Activated naive CD8-positive, alpha-beta T cell treated with anti-CD3 and anti-CD28 coated beads, Interleukin-2, amount 50 U/mL, for 24 hours (primary cell): ENCODE measurements around the gene SLC6A2.

ENCODE experiments used
- ATAC-seq: fragments of 150-1000 bp; cut with Tn5 transposase; one replicate; pipeline ENCODE4 v1.10.0; 2021
- DNase-seq: peaks from one replicate; pipeline ENCODE4 v3.0.0; 2021
- H3K27ac Mint-ChIP-seq: one replicate; pipeline ENCODE4 v1.8.0; 2021; ENCODE audit warnings: mild to moderate bottlenecking, mixed read lengths
- H3K27me3 Mint-ChIP-seq: one replicate; pipeline ENCODE4 v1.8.0; 2021; ENCODE audit warnings: mixed read lengths
- H3K36me3 Mint-ChIP-seq: one replicate; pipeline ENCODE4 v1.8.0; 2021; ENCODE audit warnings: low read depth, mixed read lengths
- H3K4me1 Mint-ChIP-seq: one replicate; pipeline ENCODE4 v1.8.0; 2021; ENCODE audit warnings: mixed read lengths
- H3K4me3 Mint-ChIP-seq: one replicate; pipeline ENCODE4 v1.8.0; 2021; ENCODE audit warnings: mild to moderate bottlenecking, moderate library complexity, mixed read lengths
- H3K9me3 Mint-ChIP-seq: one replicate; pipeline ENCODE4 v1.8.0; 2021; ENCODE audit warnings: mixed read lengths

Gene SLC6A2

DNA sequence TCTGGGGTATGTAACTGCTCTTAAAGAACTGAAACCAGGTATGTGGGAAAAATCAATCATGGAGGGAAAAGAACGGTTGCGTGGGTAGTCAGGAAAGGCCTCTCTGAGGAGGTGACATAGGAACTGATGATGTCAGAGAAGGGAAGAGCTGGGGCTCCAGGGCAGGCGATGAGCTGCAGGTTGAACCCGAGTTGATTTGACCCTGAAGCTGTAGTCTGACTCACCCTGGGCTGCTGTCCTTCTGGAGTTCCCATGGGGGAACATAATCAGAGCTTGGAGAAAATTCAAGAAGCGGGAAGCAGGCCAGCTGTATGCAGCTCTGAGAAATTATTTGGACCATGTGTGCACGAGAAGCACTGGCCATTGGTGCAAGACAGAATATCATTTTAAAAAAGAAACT is 16.7 kb downstream of the SLC6A2 start:
- no peaks in the 10 kb centered on the region for H3K9me3 Mint-ChIP-seq
- H3K36me3 Mint-ChIP-seq: no peaks in the 10 kb centered on the region
- H3K4me3 Mint-ChIP-seq: no peak overlapping the region
- ATAC-seq: no peak
- peaks cover 4% of the 10 kb centered on the region for H3K27me3 Mint-ChIP-seq
- no peak for DNase-seq
- no peak overlapping the region for H3K27ac Mint-ChIP-seq
- H3K4me1 Mint-ChIP-seq: no peaks in the 10 kb centered on the region

DNA sequence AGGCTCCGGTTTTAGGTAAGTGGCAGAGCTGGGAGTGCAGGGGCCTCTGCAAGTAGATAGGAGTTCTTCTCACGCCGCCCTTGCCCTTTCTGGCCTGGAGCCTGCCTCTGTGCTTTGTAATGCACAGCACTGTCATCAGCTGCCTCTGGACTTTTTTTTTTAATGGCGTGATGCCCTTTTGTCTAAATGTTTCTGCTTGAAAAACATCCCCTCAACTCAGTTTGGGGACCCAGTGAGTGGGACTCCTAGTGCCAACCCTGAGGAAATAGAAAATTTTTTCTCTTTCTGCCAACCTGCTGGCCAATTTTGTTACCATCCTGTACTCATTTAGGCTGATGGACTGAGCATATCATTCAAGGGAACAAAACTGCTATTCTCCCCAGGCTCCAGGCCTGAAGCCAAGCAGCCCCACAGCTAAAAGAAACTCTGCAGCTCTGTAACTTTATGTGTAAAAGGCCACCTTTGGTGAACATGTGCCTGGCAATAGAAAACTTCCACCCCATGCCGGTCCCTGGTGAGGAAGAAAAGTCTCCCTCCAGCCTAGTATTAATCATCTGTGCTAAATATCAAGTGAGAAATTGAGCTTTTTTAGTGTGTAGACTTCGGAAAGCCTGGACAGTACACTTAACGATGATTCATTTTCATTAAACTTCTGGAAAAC is 22.5 kb downstream of the SLC6A2 start:
- no peak overlapping the region for H3K27ac Mint-ChIP-seq
- H3K27me3 Mint-ChIP-seq: peaks cover 4% of the 10 kb centered on the region
- H3K36me3 Mint-ChIP-seq: no peaks in the 10 kb centered on the region
- no peak overlapping the region for H3K4me3 Mint-ChIP-seq
- H3K4me1 Mint-ChIP-seq: no peaks in the 10 kb centered on the region
- DNase-seq (no peak), ATAC-seq (no peak)
- no peaks in the 10 kb centered on the region for H3K9me3 Mint-ChIP-seq

DNA sequence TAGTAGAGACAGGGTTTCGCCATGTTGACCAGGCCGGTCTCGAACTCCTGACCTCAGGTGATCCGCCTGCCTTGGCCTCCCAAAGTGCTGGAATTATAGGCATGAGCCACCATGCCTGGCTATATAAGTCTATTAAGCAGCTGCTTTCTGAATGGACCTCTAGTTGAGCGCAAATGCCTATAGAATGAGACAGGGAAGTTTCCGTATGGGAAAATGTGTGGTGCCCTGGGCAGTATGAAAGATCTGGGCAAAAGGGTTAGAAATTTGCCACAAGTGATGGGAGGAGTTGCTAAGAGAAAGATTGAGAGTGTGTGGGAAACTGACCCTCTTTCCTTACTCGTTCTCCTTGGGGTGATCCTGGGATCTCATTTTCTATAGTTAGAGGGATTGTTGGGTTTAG is 26.3 kb downstream of the SLC6A2 start:
- no peak overlapping the region for H3K4me3 Mint-ChIP-seq
- H3K27ac Mint-ChIP-seq: no peak overlapping the region
- ATAC-seq (no peak), DNase-seq (no peak)
- H3K9me3 Mint-ChIP-seq: no peaks in the 10 kb centered on the region
- no peaks in the 10 kb centered on the region for H3K27me3 Mint-ChIP-seq
- no peaks in the 10 kb centered on the region for H3K36me3 Mint-ChIP-seq
- H3K4me1 Mint-ChIP-seq: no peaks in the 10 kb centered on the region

DNA sequence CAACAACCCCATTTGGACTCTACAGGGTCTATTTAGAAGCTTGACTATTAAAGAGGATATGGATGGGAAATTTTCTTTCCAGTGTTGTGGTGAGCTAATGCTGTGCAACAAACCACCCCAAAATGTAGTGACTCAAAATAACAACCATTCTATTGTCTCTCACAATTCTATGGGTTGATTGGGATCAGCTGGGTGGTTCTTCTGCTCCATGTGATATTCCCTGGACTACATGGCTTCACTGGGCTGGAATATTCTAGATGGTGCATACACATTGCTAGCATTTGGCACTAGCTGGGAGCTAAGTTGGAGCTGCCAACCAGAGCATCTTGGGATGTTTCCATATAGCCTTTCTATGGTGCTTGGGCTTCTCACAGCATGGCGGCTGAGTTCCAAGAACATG is 30.2 kb downstream of the SLC6A2 start:
- DNase-seq (no peak), ATAC-seq (no peak)
- Mint-ChIP-seq H3K4me1 (no peaks in the 10 kb centered on the region), H3K36me3 (no peaks in the 10 kb centered on the region), H3K27me3 (peaks cover 2% of the 10 kb centered on the region), H3K4me3 (no peak overlapping the region), H3K9me3 (no peaks in the 10 kb centered on the region), H3K27ac (no peak overlapping the region)

DNA sequence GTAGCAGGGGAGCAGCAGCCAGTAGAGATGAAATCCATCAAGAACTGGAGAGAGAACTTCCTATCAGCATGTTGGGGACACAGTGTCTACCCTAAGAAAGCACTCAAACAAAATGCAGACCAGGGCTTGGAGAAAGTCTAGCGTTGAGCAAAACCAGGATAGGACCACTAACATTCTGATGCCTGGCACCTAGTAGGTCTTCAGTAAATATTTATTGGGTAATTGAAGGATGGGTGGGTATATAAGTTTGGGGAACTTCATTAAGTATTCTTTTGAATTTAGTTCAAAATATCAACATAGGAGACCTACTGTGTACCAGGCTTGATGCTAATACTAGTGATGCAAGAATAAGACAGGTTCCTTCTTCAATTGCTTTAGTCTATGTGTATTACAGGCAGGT is 30.9 kb downstream of the SLC6A2 start:
- H3K4me3 Mint-ChIP-seq: no peak overlapping the region
- ATAC-seq: no peak
- H3K9me3 Mint-ChIP-seq: no peaks in the 10 kb centered on the region
- no peaks in the 10 kb centered on the region for H3K36me3 Mint-ChIP-seq
- peaks cover 2% of the 10 kb centered on the region for H3K27me3 Mint-ChIP-seq
- no peak overlapping the region for H3K27ac Mint-ChIP-seq
- H3K4me1 Mint-ChIP-seq: no peaks in the 10 kb centered on the region
- DNase-seq: no peak

DNA sequence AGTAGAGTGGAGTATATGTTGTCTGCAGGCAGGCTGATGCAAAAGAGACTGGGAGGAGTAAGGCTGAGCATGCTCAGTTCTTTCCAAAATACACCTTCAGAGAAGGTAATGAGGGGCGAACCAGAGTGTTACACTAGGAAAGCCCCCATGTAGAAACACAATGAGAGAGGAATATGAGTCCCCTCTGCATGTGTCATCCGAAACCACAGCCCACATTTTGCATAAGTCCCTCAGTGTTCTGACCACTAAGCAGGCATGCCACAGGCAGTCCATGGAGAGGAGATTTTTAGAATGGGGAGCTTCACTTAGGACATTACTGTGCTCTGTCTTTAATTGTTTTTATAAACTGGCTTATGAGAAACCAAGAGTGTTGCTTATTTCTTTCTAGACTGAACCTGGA is 32.0 kb downstream of the SLC6A2 start:
- no peak for ATAC-seq
- H3K4me1 Mint-ChIP-seq: no peaks in the 10 kb centered on the region
- no peak overlapping the region for H3K4me3 Mint-ChIP-seq
- peaks cover 2% of the 10 kb centered on the region for H3K27me3 Mint-ChIP-seq
- H3K36me3 Mint-ChIP-seq: no peaks in the 10 kb centered on the region
- no peak overlapping the region for H3K27ac Mint-ChIP-seq
- DNase-seq: no peak
- no peaks in the 10 kb centered on the region for H3K9me3 Mint-ChIP-seq

DNA sequence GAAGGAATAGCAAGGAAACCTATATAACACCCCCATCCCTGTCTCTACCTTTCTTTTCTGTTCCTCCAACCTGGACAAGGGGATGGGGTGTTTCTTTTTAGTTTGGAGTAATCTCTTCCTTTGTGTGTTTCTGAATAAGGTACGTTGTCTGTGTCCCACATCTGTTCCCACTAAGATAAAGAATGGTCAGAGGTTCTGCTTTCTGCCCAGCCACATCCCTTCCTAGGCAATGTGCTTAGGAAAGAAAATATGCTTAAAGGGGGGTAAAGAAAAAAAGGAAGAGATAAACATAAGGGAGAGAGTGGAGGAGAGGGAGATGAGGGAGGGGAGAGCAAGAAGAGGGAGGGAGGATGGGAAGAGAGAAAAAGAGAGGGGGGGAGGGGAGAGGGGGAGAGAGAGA is 35.1 kb downstream of the SLC6A2 start:
- ATAC-seq: no peak
- H3K27me3 Mint-ChIP-seq: peaks cover 2% of the 10 kb centered on the region
- no peak overlapping the region for H3K4me3 Mint-ChIP-seq
- H3K9me3 Mint-ChIP-seq: no peaks in the 10 kb centered on the region
- H3K27ac Mint-ChIP-seq: no peak overlapping the region
- H3K36me3 Mint-ChIP-seq: no peaks in the 10 kb centered on the region
- no peaks in the 10 kb centered on the region for H3K4me1 Mint-ChIP-seq
- DNase-seq: no peak

DNA sequence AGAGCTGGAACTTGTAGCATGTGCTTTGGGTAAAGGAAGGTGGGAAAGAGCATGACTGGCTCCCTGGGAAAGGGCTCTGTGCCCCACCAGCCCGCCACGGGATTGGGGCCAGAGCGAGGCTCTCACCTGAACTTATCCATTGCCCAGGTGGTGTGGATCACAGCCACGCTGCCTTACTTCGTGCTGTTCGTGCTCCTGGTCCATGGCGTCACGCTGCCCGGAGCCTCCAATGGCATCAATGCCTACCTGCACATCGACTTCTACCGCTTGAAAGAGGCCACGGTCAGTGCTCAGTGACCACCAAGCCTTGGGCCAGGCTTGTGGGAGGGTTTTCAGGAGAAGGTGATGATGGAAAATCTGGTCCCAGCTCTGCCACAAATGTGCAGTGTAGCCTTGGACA is 36.0 kb downstream of the SLC6A2 start:
- H3K9me3 Mint-ChIP-seq: no peaks in the 10 kb centered on the region
- no peak overlapping the region for H3K4me3 Mint-ChIP-seq
- H3K27ac Mint-ChIP-seq: no peak overlapping the region
- H3K27me3 Mint-ChIP-seq: peaks cover 2% of the 10 kb centered on the region
- ATAC-seq (no peak), DNase-seq (no peak)
- H3K4me1 Mint-ChIP-seq: no peaks in the 10 kb centered on the region
- no peaks in the 10 kb centered on the region for H3K36me3 Mint-ChIP-seq

DNA sequence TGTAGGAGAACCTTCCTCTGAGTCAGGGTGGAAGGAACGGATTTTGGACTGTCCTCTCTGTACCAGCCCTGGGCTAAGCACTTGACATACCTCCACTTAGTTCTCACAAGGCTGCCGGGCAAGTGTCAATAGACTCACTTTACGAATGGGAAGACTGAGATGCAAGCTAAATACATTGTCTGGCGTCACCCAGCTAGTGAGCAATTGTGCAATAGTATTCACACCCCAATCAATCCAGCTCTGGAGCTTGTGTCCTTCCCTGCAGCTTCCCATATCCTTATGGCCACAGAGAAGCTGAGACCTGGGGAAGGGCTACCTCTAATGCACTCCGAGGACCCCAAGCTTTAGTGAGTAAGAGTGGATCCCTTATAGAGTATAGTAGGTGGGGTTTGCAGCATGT is 39.8 kb downstream of the SLC6A2 start:
- Mint-ChIP-seq H3K27ac (no peak overlapping the region), H3K27me3 (no peaks in the 10 kb centered on the region), H3K4me1 (no peaks in the 10 kb centered on the region), H3K9me3 (no peaks in the 10 kb centered on the region), H3K36me3 (no peaks in the 10 kb centered on the region), H3K4me3 (no peak overlapping the region)
- no peak for ATAC-seq
- no peak for DNase-seq

DNA sequence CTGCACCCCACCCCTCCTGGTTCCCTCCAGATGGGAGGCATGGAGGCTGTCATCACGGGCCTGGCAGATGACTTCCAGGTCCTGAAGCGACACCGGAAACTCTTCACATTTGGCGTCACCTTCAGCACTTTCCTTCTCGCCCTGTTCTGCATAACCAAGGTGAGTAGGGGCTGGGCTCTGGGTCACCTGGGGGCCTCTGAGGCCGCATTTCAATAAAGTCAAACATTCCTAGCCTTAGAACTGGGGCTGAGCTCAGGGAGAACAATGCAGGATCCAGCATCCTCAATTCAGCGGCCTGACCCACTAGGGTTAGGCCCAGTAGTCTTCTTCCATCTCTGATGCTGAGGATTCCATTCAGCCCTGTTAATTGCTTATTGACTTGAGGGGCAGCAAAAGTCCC is 42.1 kb downstream of the SLC6A2 start:
- peaks cover 2% of the 10 kb centered on the region for H3K27me3 Mint-ChIP-seq
- H3K9me3 Mint-ChIP-seq: no peaks in the 10 kb centered on the region
- H3K36me3 Mint-ChIP-seq: no peaks in the 10 kb centered on the region
- no peak overlapping the region for H3K27ac Mint-ChIP-seq
- ATAC-seq: no peak
- no peak overlapping the region for H3K4me3 Mint-ChIP-seq
- no peaks in the 10 kb centered on the region for H3K4me1 Mint-ChIP-seq
- DNase-seq: no peak

DNA sequence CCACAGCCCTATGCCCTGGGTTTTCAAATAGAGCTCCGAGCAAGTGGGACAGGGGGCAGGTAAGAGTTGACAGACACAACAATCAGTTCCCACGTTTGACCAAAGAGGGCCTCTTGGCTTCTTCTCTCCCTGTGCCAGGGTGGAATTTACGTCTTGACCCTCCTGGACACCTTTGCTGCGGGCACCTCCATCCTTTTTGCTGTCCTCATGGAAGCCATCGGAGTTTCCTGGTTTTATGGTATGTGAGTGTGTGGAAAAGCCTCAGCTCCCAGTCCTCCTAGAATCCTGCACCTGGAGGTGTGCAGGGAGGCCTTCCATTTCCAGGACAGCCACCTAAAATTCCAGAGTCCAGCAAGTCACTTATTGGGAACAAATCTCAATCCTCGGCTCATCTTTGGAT is 42.5 kb downstream of the SLC6A2 start:
- Mint-ChIP-seq H3K4me1 (no peaks in the 10 kb centered on the region), H3K27ac (no peak overlapping the region), H3K4me3 (no peak overlapping the region), H3K9me3 (no peaks in the 10 kb centered on the region), H3K27me3 (peaks cover 6% of the 10 kb centered on the region), H3K36me3 (no peaks in the 10 kb centered on the region)
- no peak for ATAC-seq
- DNase-seq: no peak

DNA sequence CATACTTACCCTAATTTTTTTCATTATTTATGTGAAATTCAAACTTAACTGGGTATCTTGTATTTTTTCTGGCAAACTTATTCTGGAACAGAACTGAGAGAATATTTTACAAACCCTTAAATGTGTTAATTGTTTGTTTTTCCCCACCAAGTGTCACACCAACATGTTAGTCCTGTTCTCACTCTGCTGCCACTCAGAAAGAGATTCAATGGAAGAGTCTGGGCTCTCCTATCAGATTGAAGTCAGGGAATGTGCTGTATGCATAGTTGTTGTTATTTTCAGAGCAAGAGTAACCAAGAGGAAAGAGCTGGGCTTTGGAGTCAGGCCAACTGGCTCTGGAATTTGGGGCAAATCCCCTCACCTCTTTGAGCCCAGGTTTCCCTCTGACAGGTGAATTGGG is 43.2 kb downstream of the SLC6A2 start:
- Mint-ChIP-seq H3K4me1 (no peaks in the 10 kb centered on the region), H3K27me3 (peaks cover 7% of the 10 kb centered on the region), H3K4me3 (no peak overlapping the region), H3K27ac (no peak overlapping the region), H3K9me3 (no peaks in the 10 kb centered on the region), H3K36me3 (no peaks in the 10 kb centered on the region)
- ATAC-seq (no peak), DNase-seq (no peak)

DNA sequence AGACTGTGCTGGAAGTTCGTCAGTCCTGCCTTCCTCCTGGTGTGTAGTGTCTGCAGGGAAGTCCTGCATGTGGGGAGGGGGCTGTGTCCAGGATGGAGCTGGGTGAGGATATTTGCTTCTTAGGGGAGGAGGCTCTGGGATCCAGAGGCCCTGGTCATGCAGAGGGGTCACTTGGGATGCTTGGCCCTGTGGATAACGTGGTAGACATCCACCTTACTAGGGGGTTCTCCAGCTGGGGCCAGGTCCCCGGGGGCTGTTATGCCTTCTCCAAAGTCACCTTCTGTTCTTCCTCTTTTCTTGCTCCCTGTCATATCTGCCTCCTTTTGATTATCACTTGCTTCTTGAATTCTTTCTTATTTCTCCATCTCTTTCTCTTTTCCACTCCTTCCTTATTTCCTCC is 43.8 kb downstream of the SLC6A2 start:
- ATAC-seq (no peak), DNase-seq (no peak)
- H3K36me3 Mint-ChIP-seq: no peaks in the 10 kb centered on the region
- H3K9me3 Mint-ChIP-seq: no peaks in the 10 kb centered on the region
- no peaks in the 10 kb centered on the region for H3K4me1 Mint-ChIP-seq
- no peak overlapping the region for H3K27ac Mint-ChIP-seq
- peaks cover 7% of the 10 kb centered on the region for H3K27me3 Mint-ChIP-seq
- H3K4me3 Mint-ChIP-seq: no peak overlapping the region

DNA sequence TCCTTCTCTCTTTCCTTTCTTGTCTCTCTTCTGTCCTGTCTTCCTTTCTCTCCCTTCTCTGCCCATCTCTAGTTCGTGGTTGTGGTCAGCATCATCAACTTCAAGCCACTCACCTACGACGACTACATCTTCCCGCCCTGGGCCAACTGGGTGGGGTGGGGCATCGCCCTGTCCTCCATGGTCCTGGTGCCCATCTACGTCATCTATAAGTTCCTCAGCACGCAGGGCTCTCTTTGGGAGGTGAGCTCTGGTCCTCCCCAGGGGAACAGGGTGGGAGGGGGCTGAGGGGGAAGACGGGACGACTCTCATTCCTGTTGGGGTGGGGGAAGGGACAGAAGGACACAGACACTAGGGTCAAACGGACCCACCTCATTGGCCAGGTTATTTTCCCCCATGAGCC is 44.3 kb downstream of the SLC6A2 start:
- Mint-ChIP-seq H3K27ac (no peak overlapping the region), H3K9me3 (no peaks in the 10 kb centered on the region), H3K27me3 (peaks cover 7% of the 10 kb centered on the region), H3K36me3 (no peaks in the 10 kb centered on the region), H3K4me3 (no peak overlapping the region), H3K4me1 (no peaks in the 10 kb centered on the region)
- ATAC-seq: no peak
- DNase-seq: no peak

DNA sequence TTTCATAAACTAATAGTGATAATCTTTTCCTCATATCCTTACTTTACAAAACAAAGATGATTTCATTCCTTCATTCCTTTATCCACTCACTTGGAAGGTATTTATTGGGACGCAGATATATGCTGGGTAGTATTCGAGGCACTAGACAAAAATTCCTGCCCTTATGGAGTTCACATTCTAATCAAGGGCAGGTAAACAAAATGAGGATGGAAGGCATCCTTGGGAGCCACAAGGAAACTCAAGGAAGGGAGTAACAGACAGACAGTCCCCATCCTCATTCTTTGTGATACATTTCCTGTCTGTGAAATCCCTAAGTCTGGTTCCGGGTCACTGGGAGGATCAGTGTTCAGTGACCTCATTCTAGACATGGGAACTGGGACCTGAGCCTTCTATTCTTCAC is 45.2 kb downstream of the SLC6A2 start:
- Mint-ChIP-seq H3K9me3 (no peaks in the 10 kb centered on the region), H3K27ac (no peak overlapping the region), H3K4me1 (no peaks in the 10 kb centered on the region), H3K4me3 (no peak overlapping the region), H3K36me3 (no peaks in the 10 kb centered on the region), H3K27me3 (peaks cover 7% of the 10 kb centered on the region)
- no peak for ATAC-seq
- no peak for DNase-seq
